NCI-H2227 treated with DMSO at 0.1 percent for 48 hours (cell line): ENCODE measurements around the gene MICAL3.
"Not testable (repeated sequence)": the region's sequence is repeated elsewhere in the genome, so short reads cannot be mapped to it uniquely, and the experiment has no call there.

Source experiments
- DNase-seq: peaks from one replicate; lab custom pipeline; 2025; lab: John Stamatoyannopoulos, UW

MICAL3 gene

DNA sequence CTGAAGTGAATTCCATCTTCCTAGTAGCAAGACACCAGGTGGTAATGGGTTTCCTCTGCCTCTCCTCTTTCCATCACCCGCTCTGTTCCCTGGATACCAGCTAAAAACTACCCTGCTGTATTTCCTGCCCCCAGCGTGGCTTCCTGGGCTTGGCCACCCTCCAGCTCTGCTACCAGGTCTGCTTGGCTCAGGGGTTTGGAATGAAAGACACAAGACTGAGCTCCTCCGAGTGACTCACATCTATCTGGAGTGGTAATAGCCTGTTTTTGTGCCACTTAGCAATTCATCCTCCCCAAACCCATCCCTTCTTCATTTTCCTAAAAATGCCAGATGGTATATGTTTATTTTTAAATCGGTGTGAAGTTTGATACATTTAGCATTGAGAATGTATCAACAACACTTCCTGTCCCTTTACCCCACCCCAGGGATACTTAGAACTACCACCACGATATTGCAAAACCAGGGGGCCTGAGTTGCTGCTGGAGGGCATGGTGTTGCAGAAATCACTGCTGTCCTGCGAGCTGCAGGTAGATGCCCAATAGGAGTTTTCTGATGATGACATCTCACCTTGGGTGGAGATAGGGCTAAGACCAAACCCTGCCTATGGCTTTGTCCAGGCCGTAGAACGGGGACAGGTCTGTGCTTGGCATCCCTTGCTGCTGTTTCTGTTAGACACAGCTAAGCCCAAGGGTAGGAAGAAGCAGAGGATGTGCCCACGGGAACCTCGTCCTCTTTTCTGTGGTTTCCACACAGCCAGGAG, 7.5 kb upstream of the MICAL3 start:
- no peak for DNase-seq

DNA sequence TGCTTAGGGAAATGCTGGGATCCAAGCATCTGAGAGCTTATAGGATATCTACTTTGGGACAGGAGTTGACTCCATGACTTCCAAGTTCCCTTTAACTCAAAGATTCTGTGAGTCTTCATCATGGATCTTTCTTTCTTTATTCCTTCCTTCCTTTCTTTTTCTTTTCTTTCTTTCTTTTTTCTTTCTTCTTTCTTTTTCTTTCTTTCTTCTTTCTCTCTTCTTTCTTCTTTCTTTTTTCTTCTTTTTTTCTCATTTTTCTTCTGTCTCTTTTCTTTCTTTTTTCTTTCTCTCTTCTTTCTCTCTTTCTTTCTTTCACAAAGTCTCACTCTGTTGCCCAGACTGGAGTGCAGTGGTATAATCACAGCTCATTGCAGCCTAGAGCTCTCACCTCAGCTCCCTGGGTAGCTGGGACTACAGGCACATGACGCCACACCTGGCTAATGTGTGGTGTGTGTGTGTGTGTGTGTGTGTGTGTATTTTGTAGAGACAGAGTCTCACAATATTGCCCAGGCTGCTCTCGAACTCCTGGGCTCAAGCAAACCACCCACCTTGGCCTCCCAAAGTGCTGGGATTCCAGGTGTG, 5.4 kb upstream of the MICAL3 start:
- no peak for DNase-seq

DNA sequence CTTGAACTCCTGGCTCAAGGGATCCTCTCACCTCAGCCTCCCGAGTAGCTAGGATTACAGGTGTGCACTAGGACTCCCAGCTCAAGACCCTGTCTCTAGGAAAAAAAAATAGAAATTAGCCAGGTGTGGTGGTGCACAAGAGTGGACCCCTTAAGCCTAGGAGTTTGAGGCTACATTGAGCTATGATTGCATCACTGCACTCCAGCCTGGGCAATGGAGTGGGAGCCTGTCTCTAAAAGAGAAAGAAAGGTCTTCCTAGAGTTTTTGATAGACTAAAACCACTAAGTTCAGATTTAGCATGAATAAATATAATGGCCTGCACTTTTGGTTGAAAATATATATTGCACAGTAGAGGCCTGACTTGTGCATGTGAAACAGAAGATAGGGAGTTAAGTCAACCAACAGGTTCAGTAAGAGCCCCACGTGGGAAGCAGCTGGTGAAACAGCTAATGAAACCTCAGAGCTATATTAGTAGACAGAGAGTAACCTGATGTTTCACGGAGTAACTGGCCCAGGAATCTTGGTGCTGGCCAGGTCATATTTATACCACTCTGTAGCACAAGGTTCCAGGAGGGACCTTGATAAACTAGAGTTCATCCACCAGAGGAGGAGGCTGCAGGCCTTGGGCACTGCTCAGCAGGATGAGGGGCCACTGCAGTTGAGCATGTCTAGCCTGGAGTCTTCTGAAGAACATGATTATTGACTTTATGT, 4.6 kb upstream of the MICAL3 start:
- no peak for DNase-seq

DNA sequence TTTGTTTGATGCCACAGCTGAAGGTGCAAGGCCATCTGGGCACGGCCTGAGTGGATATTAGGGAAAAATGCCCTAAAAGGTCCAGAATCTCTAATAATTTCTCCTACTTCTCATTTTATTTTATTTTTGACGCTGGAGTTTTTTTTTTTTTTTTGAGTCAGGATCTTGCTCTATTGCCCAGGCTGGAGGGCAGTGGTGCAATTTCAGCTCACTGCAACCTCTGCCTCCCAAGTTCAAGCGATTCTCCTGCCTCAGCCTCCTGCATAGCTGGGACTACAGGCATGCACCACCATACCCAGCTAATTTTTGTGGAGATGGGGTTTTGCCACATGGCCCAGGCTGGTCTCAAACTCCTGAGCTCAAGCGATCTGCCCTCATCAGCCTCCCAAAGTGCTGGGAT, 1.5 kb upstream of the MICAL3 start:
- DNase-seq: not testable (repeated sequence)

DNA sequence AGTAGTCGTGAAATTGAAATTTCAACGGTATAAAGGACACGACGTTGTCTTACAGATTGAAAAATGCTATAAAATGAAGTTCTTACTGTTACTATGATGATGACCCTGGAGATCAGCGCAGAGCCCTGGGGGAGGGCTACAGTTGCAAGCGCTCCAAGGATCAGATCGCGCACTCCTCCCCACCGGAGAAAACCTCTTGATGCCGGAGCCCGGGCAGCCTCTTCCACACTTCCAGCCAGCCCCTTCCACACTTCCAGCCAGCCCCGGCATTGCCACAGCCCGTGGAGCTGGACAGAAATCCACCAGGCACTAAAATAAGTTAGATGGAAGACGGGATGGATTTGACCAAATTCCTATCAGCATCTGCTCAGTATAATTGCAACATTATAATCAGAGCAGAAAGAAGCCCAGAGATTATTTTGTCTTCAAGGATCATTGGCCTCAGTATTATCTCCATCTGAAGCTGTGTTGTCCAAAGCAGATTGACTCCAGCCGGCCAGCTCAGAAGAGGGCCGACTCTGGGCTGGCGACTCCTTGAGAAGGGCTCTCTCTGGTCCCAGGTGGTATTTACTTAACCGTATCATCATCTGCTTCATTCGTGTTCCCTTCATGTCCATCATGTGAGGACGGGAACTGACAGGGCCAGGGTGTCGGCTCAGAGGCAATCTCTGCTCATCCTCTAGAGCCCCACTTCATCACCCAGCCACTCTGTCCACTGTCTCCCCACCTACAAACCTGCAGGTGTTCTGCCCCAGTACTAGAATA, 777 bp upstream of the MICAL3 start:
- DNase-seq: no peak

DNA sequence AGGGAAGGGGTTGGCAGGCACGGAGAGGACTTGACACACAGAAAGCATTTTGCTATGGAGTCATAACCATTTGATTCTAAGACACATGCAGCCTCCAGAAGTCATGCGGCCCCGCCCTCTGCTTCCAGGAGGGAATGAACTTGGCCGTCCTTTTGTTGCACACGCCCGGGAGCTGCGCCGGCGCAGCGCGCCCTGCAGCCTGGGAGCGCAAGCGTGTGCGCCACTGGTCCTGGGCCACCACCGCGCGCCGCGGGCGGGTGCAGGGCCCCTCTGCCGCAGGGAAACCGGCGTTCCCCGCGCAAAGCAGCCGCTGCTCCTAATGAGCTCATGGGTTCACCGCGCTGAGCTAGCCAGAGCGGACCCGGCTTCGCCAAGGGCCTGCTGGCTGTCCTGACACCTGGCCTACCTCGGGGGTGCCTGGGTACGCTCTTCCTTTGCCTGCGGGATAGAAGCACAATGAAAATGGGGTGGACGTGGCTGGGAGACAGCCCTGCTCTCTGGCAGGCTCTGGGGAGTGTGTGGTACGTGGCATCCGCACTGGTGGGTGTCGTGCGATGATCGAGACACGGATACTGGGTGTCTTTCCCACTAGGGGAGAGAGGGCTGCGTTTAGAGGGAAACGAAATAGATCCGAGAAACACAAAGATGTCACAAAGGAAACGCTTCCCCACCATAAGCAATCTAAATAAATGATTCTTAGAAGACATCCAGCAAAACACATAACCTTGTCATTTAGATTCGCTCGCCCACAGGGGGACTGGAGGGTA, 669 bp downstream of the MICAL3 start:
- peak; percentile 57 for DNase-seq

DNA sequence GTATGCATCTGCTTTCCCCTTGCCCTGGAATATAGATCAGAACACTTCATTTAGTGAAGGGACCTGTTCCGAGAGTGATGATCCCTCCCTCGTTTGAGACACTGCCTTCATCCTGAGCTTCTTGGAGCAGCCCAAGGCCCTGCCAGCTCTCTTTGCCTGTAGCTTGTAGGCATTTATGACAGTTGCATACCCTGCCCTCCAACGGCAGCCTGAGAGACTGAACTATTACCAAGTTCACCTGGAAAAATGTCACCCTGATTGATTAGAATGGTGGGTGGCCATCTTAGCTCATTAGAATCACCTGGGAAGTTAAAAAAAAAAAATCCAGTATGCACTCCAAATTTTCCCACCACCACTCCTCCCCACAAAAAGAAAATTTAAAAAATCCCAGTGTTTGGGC, 1.5 kb downstream of the MICAL3 start:
- DNase-seq: no peak

DNA sequence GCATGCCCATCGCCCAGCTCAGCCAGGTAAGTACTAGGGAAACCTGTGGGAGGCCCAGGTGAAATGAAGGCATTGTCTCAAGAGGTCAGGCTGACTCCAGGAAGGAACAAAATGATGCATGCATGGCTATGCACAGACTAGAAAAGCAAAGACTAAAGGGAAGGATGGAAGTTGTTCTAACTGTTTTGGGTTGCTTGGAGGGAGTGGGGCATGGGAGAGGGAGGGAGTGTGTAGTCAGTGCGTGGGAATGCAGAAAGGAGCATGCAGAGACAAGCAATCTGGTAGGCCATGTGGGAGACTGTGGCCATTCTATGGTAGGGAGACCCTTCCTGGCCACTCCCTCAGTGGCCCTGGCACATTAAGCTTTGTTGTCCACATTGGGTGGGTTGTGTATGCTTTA, 2.9 kb downstream of the MICAL3 start:
- no peak for DNase-seq

DNA sequence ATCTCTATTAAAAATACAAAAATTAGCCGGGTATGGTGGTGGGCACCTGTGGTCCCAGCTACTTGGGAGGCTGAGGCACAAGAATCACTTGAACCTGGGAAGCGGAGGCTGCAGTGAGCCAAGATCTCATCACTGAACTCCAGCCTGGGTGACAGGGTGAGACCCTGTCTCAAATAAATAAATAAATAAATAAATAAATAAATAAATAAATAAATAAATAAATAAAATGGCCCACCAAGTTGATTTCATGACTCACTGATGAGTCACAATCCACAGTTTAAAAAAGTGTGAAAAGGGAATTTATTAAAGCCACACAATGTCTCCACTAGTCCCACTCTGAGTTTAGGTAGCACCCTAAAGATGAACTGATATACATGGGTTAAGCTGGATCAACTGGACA, 3.6 kb downstream of the MICAL3 start:
- not testable (repeated sequence) for DNase-seq

DNA sequence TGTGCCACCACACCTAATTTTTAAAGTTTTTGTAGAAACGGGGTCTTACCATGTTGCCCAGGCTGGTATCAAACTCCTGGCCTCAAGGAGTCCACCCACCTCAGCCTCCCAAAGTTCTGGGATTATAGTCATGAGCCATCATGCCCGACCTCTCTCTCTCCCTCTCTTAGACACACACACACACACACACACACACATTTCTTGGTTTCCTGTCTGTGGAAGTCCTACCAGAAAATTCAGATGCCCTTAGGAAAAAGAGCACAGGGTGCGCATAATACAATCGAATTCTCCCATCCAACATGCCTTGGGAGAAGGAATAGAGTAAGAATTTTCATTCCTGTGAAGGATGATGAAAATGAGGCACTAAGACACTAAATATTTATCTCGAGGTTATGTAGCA, 10.4 kb downstream of the MICAL3 start:
- DNase-seq: no peak

DNA sequence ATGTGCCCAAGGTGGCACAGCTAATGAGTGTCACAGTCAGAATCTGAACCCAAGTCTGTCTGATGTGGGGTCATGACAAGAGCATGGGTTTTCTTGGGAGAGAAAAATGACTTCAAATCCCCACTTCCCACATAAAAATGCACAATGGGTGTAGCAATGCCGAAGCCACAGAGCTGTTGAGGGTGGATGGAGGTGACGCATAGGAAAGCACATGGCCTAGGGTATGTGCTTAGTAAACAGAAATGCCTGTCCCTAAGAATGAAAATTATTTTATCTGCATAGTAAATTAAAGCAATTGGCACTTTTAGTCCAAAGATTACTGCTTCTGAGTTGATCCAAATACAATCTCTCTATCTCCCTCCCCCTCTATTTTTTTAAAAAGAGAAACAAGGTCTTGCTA, 10.9 kb downstream of the MICAL3 start:
- DNase-seq: no peak

DNA sequence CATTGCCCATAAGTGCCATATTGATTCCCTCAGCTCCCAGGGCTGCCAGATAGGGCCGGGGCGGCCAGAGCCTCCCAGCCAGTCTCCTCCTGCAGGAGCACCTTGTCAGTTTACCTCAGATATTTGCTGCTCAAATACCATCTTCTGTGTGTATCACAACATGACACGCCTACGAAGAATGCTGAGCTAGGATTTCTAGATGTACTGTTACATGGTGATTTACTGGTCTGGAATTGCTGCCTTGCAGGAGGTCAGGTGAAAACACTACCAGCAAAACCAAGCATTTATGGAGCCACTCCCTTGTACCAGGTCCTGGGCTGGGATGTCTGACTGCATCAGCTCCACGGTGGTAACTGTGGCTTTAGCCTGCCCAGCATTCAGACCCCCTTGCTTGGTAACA, 11.8 kb downstream of the MICAL3 start:
- DNase-seq: no peak

DNA sequence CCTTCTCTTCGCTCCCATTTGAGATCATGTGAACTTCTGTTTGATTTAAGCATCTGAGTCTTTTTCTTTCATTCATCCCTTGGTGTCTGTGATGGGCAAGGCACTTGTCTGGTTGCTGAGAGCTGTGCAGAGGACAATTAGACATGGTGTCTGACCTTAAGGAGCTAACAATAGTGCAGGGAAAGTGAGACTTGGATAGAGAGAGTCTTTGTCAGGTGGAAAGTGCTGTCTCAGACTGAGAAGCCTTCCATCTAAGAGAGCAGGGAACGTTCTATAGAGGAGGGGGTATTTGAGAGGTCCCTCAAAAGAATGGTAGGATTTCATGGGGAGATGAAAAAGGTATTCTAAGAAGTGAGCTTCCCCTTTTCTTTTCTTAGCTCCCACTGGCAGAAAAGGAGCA, 14.1 kb downstream of the MICAL3 start:
- DNase-seq: no peak

DNA sequence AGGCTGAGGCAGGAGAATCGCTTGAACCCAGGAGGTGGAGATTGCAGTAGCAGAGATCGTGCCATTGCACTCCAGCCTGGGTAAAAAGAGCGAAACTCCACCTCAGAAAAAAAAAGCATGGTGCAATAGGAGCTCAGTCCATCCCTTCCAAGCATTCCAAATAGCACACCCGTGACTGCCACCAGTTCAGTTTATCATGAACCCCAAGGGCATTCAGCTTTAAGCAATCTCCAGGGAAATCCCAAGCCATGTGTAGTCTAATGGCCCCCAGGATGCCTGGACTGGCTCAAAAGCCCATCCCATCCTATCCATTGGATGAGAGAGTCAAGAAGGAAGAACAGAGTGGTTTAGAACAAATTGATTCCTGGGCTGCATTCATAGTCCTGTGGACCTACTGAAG, 16.2 kb downstream of the MICAL3 start:
- DNase-seq: no peak

DNA sequence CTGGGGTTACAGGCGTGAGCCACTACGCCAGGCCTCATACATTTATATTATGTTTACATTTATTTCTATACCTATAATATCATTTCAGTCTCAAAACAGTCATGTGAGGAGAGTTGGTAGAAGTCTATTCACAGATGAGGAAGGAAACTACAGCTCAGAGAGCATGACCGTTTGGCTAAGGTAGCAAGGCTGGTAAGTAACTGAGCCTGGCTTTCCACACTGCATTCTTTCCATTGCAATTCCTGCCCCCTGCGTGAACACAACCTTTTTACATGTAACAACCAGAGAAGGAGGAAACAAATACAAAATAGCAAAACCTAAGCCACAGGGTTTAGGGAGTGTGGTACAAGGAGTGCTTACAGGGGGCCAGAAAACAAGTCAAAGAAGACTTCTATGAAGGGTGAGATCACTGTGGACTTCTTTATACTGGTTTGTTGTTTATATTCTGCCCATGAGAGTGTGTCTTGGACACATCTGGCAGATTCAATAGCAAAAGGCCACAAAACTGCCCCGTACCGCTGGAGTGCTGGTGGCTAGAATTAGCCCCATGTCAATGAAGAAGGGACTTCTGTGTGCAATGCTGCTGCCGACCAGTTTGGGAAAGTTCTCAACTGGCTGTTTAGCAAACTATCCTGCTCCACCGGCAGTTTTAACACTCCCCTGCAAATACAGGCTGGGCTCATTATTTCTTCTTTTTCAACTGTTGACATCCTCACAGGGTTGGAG, 19.0 kb downstream of the MICAL3 start:
- DNase-seq: no peak

DNA sequence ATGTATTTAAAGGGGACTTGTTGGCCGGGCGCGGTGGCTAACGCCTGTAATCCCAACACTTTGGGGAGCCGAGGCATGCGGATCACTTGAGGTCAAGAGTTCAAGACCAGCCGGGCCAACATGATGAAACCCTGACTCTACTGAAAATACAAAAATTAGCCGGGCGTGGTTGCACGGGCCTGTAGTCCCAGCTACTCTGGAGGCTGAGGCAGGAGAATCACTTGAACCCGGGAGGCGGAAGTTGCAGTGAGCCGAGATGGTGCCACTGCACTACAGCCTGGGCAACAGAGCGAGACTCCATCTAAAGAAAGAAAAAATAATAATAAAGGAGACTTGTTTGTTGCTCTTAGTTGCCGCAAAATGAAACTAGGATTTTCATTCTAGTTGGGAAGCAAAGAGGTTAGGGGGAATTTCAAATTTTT, 22.5 kb downstream of the MICAL3 start:
- not testable (repeated sequence) for DNase-seq

DNA sequence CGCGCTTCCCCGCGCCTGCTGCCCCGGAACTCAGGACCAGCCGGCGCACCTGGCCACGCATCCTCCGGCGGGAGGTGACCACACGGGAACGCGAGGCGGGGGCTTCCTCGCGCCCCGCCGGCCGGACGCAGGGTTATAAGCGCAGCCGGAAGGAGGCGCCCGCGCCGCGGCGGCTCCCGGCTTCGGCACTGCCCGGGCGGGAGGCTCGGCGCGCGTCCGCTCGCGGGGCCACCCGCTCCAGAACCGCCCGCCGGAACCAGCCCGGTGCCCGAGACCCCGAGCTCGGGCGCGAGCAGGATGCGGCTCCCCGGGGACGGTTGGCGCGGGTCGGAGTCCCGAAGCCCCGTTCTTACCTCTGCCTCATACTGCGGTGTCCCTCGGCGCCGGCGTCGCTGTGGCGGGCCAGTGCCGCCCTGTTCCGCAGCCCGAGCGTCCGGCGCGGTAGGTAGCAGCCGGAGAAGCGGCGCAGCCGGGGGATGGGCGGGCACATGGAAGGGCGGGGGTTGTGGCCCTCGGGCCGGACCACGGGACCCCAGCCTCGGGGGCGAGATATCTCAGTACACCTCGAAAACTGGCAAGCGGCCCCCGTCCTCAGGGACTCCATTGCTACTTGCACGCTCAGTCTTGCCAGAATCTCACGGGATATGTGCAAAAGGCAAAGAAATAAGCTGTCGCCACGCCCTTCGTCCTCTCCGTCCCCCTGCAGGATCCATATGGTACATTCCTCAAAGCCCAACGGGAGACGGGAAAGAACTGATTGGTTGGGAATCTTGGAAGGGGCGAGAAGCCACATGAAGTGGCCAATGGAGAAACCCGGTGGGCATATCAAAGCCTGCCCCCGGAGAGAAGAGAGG, 23.1 kb downstream of the MICAL3 start:
- peak; percentile 96 for DNase-seq

DNA sequence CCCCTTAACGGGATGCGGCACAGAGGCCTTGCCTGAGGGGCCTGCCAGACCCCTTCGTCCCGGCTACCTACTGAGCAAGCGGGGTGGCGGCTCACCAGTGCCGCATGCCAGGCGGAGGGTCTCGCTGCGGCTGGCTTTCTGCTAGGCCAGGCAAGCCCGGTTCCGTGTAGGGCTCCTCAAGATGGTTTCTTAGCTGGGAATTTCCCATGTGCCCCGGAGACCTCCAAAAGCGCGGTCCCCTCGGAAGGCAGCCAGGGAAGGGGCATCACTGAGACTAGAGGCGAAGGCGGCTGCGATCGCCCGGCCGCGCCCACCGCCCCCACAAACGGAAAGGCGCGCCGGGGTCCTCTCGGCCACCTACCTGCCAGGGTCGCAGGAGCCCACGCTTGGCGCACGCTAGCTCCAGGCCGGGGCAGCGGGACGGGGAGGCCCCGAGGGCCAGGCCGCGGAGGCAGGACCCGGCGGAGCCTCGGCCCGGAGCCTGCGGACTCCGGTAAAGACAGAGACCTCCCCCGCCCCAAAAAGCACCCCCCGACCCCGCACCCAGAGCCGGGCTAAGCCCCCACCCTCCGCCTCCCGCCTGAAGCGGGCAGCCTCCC, 23.8 kb downstream of the MICAL3 start:
- no peak for DNase-seq

DNA sequence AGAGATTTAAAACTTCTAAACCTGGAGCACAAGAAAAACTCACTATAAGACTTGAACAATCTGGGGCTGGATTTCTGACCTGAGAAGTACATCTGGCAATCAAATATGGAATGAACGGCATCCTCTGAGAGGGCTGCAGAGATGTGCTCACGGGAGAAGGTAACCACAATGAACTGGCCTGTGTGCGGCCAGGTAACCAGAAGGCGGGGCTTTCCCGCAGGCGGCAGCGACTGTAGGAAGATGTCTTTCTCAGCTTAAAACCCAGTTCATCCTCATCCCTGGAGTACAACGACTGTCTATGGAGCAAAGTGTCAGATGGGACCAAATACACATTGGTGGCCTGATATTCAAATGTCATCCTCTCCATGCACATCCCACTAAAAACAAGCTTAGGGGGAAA, 24.5 kb downstream of the MICAL3 start:
- DNase-seq: no peak

DNA sequence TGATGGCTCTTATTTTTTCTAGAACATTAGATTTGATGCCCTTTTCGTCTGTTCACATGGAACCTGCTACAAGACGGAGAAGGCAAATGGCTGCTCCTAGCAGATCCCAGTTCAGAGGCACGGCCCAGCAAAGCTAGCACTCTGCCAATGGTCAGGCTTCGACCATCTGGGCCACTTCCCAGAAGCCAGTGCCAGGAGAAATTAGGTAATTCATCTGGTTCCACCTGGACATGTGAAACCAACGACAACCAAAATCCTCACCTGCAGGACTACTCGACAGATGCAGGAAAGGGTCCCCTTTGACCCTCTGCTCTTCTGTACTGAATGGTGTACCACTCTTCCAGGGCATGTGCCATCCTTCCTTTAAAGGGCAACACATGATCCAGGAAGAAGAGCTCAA, 25.4 kb downstream of the MICAL3 start:
- DNase-seq: no peak
